Endodermal cell (in vitro differentiated cells): Measurements from ENCODE around the gene HJURP. TPM values are rescaled to one million over a fixed set of nuclear protein-coding genes. Genes with fewer than 3 reads are reported as not detected.

Experiments used
- DNase-seq: peaks from one replicate; pipeline ENCODE4 v3.0.0-alpha.2; 2017
- H3K27ac ChIP-seq: 2 replicates; pipeline ENCODE4 v1.5.1; 2013; ENCODE audit warnings: mild to moderate bottlenecking, low read depth, low read length, moderate library complexity
- H3K27me3 ChIP-seq: 2 replicates; pipeline ENCODE4 v1.6.1; 2013; ENCODE audit warnings: mild to moderate bottlenecking, low read length, moderate library complexity; ENCODE audit not compliant: insufficient read depth, control insufficient read depth, poor library complexity, severe bottlenecking
- H3K36me3 ChIP-seq: 2 replicates; pipeline ENCODE4 v1.7.0; 2013; ENCODE audit warnings: mild to moderate bottlenecking, low read length, moderate library complexity; ENCODE audit not compliant: control insufficient read depth, insufficient read depth
- H3K4me1 ChIP-seq: one replicate; pipeline ENCODE4 v1.7.0; 2013; ENCODE audit warnings: low read length; ENCODE audit not compliant: control insufficient read depth, insufficient read depth
- H3K4me3 ChIP-seq: 2 replicates; pipeline ENCODE4 v1.5.1; 2013; ENCODE audit warnings: mild to moderate bottlenecking, low read length, moderate library complexity
- H3K9ac ChIP-seq: 2 replicates; pipeline ENCODE4 v1.6.1; 2013; ENCODE audit warnings: mild to moderate bottlenecking, low read length, moderate library complexity; ENCODE audit not compliant: poor library complexity, severe bottlenecking; ENCODE audit errors: extremely low read depth
- H3K9me3 ChIP-seq: 2 replicates; pipeline ENCODE4 v1.6.1; 2013; ENCODE audit warnings: mild to moderate bottlenecking, low read length, moderate library complexity; ENCODE audit not compliant: control insufficient read depth
- H3K27ac Mint-ChIP-seq: 2 replicates; pipeline ENCODE4 v1.8.0; 2020; ENCODE audit warnings: mixed read lengths
- H3K27me3 Mint-ChIP-seq: 2 replicates; pipeline ENCODE4 v1.8.0; 2021; ENCODE audit warnings: mild to moderate bottlenecking, mixed read lengths; ENCODE audit not compliant: insufficient read depth
- H3K36me3 Mint-ChIP-seq: 2 replicates; pipeline ENCODE4 v1.8.0; 2020; ENCODE audit warnings: low read depth, mixed read lengths
- H3K4me1 Mint-ChIP-seq: 2 replicates; pipeline ENCODE4 v1.8.0; 2020; ENCODE audit warnings: mixed read lengths
- H3K4me3 Mint-ChIP-seq: 2 replicates; pipeline ENCODE4 v1.8.0; 2020; ENCODE audit warnings: mild to moderate bottlenecking, moderate library complexity, mixed read lengths
- H3K9me3 Mint-ChIP-seq: 2 replicates; pipeline ENCODE4 v1.8.0; 2020; ENCODE audit warnings: mild to moderate bottlenecking, mixed read lengths
- WGBS, 2 experiments: methylation state at CpG; one replicate each; pipeline versions ENCODE4 v1.1.5 to v1.1.7; 2013; ENCODE audit warnings: missing lambda C conversion rate in 2 of 2, mixed read lengths in 1 of 2; ENCODE audit not compliant: insufficient coverage in 1 of 2, insufficient read length in 1 of 2; 5-methylcytosine and 5-hydroxymethylcytosine counted together
- total RNA-seq, 2 donors: library from RNA; stranded (reverse); fragmentation: NEBNext Ultra II Directional in 1 of 2; extraction: Animal tissue kit (Norgen Biotek cat#: 25700) in 1 of 2; gene quantifications; 2 replicates in 1 of 2; 3 replicates in 1 of 2; pipeline ENCODE4 v1.2.1, GENCODE V29; 2021
- TF ChIP-seq, protein P1 (sequence below): fragments of 200-600 bp; sonication (generic); conservative IDR thresholded peaks from 2 replicates; pipeline ENCODE4 v1.5.0; 2021; ENCODE audit warnings: antibody characterized with exemption, mild to moderate bottlenecking

The HJURP gene
- total RNA-seq, 2 donors from 2014 or later, result 39.4 to 78.9 TPM

DNA sequence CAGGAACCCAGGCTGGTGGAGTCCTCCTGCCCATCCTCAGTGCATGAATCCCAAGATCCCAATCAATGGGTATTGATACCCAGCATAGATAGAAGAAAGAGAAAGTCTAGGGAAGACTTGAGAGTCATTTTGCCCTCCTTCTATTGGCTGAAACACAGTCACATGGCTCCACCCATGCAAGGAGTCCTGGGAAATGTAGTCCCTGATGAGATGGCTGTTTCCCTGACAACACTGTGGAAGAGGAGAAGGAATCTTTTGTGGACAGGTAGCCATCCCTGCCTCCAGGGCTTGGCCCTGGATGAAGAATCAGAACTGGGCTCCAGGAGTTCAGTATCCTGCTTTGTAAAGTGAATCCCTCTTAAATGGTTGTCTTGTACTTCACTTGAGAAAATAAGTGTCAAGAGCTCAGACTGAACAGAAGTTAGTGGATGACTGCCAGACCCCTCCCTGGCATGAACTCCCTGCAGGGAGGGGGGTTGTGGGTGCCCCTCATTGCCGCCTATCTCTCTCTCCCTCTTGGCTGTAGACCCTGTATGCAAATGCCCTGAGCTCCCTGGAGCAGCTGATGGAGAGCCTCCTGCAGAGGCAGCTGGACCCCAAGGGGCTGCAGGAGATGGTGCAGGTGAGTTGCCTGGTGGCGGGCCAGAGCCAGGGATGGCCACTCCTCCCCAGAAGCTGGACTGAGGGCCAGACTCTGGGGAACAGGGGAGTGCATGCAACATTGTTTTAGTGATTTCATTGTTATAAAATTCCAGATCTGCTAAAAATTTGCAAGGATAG, 40.1 kb downstream of the HJURP start:
- Mint-ChIP-seq H3K9me3 (no peaks in the 10 kb centered on the region), H3K4me1 (no peaks in the 10 kb centered on the region), H3K27me3 (peaks cover 8% of the 10 kb centered on the region), H3K4me3 (no peak overlapping the region), H3K36me3 (no peaks in the 10 kb centered on the region), H3K27ac (no peak overlapping the region)
- Histone ChIP-seq H3K36me3 (no peaks in the 10 kb centered on the region), H3K9me3 (no peaks in the 10 kb centered on the region), H3K27ac (no peak overlapping the region), H3K27me3 (no peaks in the 10 kb centered on the region), H3K4me3 (no peak overlapping the region), H3K9ac (no peak overlapping the region), H3K4me1 (no peaks in the 10 kb centered on the region)
- DNase-seq, result peak; percentile 57
- TF ChIP-seq, protein P1, sequence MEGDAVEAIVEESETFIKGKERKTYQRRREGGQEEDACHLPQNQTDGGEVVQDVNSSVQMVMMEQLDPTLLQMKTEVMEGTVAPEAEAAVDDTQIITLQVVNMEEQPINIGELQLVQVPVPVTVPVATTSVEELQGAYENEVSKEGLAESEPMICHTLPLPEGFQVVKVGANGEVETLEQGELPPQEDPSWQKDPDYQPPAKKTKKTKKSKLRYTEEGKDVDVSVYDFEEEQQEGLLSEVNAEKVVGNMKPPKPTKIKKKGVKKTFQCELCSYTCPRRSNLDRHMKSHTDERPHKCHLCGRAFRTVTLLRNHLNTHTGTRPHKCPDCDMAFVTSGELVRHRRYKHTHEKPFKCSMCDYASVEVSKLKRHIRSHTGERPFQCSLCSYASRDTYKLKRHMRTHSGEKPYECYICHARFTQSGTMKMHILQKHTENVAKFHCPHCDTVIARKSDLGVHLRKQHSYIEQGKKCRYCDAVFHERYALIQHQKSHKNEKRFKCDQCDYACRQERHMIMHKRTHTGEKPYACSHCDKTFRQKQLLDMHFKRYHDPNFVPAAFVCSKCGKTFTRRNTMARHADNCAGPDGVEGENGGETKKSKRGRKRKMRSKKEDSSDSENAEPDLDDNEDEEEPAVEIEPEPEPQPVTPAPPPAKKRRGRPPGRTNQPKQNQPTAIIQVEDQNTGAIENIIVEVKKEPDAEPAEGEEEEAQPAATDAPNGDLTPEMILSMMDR, result peak; percentile 15
- WGBS, 2 experiments, result 86% methylated on average over 2 of the region's 2 CpGs; no CpG with 5 or more reads in 1 of the 2 experiments

DNA sequence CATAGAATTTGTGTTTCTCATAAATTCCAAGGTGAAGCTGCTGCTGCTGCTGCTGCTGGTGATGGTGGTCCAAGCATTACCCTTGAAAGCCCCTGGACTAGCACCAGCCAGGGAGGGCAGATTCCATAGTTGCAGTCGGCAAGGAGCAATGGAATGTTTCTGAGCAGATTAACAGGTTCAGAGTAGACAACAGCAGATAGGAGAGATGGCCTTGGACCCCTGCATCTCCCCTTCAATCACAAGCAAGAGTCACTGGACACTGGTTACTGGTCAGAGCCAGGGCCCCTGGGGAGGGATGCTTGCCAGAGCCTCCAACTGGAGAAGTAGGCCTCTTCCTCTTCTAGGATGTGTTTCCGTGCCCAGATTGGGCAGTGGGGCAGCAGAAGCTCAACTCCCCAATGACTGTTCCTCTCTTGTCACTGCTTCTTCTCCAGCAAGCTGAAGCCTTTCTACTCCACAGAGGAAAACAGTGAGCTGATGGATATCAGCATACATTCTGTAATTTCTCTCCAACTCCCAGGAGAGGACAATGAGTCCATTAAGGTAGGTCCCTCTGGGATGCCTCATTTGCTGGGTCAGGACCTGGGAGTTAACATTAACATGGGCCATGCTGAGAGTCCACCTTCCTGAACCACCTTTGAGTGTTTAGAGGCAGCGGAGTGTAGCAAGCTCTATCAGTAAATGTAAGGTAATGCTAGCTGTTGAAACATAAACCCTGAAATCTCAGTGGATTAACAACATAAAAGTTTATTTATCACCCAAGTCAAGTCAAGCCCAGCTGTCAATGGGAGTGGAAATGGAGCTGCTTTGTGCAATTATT, 40.9 kb downstream of the HJURP start:
- TF ChIP-seq, protein P1, result no peak
- Mint-ChIP-seq H3K27me3 (peaks cover 8% of the 10 kb centered on the region), H3K27ac (no peak overlapping the region), H3K4me3 (no peak overlapping the region), H3K4me1 (no peaks in the 10 kb centered on the region), H3K9me3 (no peaks in the 10 kb centered on the region), H3K36me3 (no peaks in the 10 kb centered on the region)
- WGBS, 2 experiments, result 92 to 100% methylated on average over 3 of the region's 3 CpGs
- H3K36me3 ChIP-seq, result no peaks in the 10 kb centered on the region
- no peak overlapping the region for H3K4me3 ChIP-seq
- DNase-seq, result peak; percentile 13
- H3K27ac ChIP-seq, result no peak overlapping the region
- H3K9me3 ChIP-seq, result no peaks in the 10 kb centered on the region
- no peaks in the 10 kb centered on the region for H3K27me3 ChIP-seq
- no peak overlapping the region for H3K9ac ChIP-seq
- H3K4me1 ChIP-seq, result no peaks in the 10 kb centered on the region

DNA sequence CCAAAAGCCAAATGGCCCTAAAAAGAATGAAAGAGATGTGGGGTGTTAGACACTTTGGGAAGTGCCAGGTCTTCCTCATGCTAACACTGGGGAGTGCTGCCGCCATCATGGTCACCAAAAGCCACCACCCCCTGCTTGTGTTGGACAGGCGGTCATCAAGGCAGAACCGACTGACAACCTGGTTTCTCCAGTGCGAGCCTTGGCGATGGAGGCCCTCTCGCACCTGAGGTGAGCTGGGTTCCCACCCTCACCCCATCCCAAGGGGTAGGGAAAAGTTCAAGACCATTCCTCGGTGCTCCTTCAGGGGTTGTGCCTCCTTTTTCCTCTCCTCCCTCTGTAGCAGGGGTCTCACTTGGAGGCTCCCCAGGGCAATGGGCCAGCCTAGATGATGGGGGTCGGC, 42.6 kb downstream of the HJURP start:
- no peaks in the 10 kb centered on the region for H3K4me1 Mint-ChIP-seq
- no peak overlapping the region for H3K9ac ChIP-seq
- no peaks in the 10 kb centered on the region for H3K4me1 ChIP-seq
- no peak overlapping the region for H3K4me3 ChIP-seq
- H3K27ac Mint-ChIP-seq, result no peak overlapping the region
- peak; percentile 2 for DNase-seq
- H3K27ac ChIP-seq, result no peak overlapping the region
- H3K36me3 ChIP-seq, result no peaks in the 10 kb centered on the region
- no peak overlapping the region for H3K4me3 Mint-ChIP-seq
- H3K36me3 Mint-ChIP-seq, result no peaks in the 10 kb centered on the region
- 94% methylated on average over 3 to 8 of the region's 8 CpGs for WGBS, 2 experiments
- no peaks in the 10 kb centered on the region for H3K27me3 ChIP-seq
- TF ChIP-seq, protein P1, result no peak
- H3K27me3 Mint-ChIP-seq, result peaks cover 8% of the 10 kb centered on the region
- H3K9me3 Mint-ChIP-seq, result no peaks in the 10 kb centered on the region
- H3K9me3 ChIP-seq, result no peaks in the 10 kb centered on the region
